KMS-11 (cell line): ENCODE data around the gene RHBDD1.
A peak's percentile ranks its signal among the peaks of the same experiment; 100 is the strongest.

Source experiments
- H2AFZ ChIP-seq: fragments of 200-600 bp; sonication (generic); 2 replicates; pipeline ENCODE4 v1.6.1; 2016; ENCODE audit warnings: antibody characterized with exemption, mixed run types, low read depth
- H3K27ac ChIP-seq: fragments of 200-600 bp; sonication (generic); 2 replicates; pipeline ENCODE4 v1.6.1; 2016; ENCODE audit warnings: mild to moderate bottlenecking, mixed run types
- H3K27me3 ChIP-seq: fragments of 200-600 bp; sonication (generic); 2 replicates; pipeline ENCODE4 v1.6.1; 2017; ENCODE audit warnings: mild to moderate bottlenecking, low read depth, mixed run types, moderate library complexity; ENCODE audit not compliant: insufficient read depth
- H3K36me3 ChIP-seq: fragments of 200-600 bp; sonication (generic); 2 replicates; pipeline ENCODE4 v1.6.1; 2017; ENCODE audit warnings: mild to moderate bottlenecking, mixed run types; ENCODE audit not compliant: insufficient read depth
- H3K4me1 ChIP-seq: fragments of 200-600 bp; sonication (generic); 2 replicates; pipeline ENCODE4 v1.6.1; 2016; ENCODE audit warnings: mild to moderate bottlenecking, low read depth, mixed run types; ENCODE audit not compliant: poor library complexity, severe bottlenecking
- H3K4me2 ChIP-seq: fragments of 200-600 bp; sonication (generic); 2 replicates; pipeline ENCODE4 v1.7.0; 2016; ENCODE audit warnings: mild to moderate bottlenecking, mixed run types
- H3K4me3 ChIP-seq: fragments of 200-600 bp; sonication (generic); IDR thresholded peaks from 2 replicates; pipeline ENCODE4 v1.6.1; 2017; ENCODE audit warnings: low read depth, low read length, mixed read lengths; ENCODE audit not compliant: insufficient read depth
- H3K79me2 ChIP-seq: fragments of 200-600 bp; sonication (generic); 2 replicates; pipeline ENCODE4 v1.6.1; 2016; ENCODE audit warnings: low read depth, mixed run types; ENCODE audit not compliant: insufficient read depth
- H3K9ac ChIP-seq: fragments of 200-600 bp; sonication (generic); 2 replicates; pipeline ENCODE4 v1.6.1; 2016; ENCODE audit warnings: mild to moderate bottlenecking, mixed run types
- H4K20me1 ChIP-seq: fragments of 200-600 bp; sonication (generic); 2 replicates; pipeline ENCODE4 v1.6.1; 2016; ENCODE audit warnings: mild to moderate bottlenecking, mixed run types; ENCODE audit not compliant: insufficient read depth
- CTCF ChIP-seq: fragments of 200-600 bp; sonication (generic); conservative IDR thresholded peaks from 2 replicates; pipeline ENCODE4 v1.6.1; 2017; ENCODE audit warnings: low read depth, mild to moderate bottlenecking, antibody characterized with exemption, low read length, moderate library complexity, mixed read lengths

RHBDD1 gene

GRCh38 chr2:226837334-226837733 lies 1.5 kb downstream of the RHBDD1 start:
- Histone ChIP-seq H3K4me2 (peak overlapping the region; percentile 87), H2AFZ (no peak overlapping the region), H3K79me2 (peaks cover 33% of the 10 kb centered on the region), H3K27me3 (no peaks in the 10 kb centered on the region), H3K36me3 (no peaks in the 10 kb centered on the region), H3K27ac (peak overlapping the region; percentile 97), H3K4me3 (no peak overlapping the region), H3K4me1 (peaks cover 29% of the 10 kb centered on the region), H4K20me1 (no peaks in the 10 kb centered on the region), H3K9ac (peak overlapping the region; percentile 86; the same call in 1 of the 2 replicates)
- no peak for TF ChIP-seq CTCF

- Histone ChIP-seq H2AFZ (no peak overlapping the region), H3K27me3 (no peaks in the 10 kb centered on the region), H3K4me1 (peaks cover 29% of the 10 kb centered on the region), H3K4me2 (peak overlapping the region; percentile 87; the same call in 1 of the 2 replicates), H3K4me3 (no peak overlapping the region), H4K20me1 (no peaks in the 10 kb centered on the region), H3K9ac (no peak overlapping the region), H3K36me3 (no peaks in the 10 kb centered on the region), H3K79me2 (peaks cover 33% of the 10 kb centered on the region), H3K27ac (peak overlapping the region; percentile 97; the same call in 1 of the 2 replicates)
- TF ChIP-seq CTCF = no peak
Observed at GRCh38 chr2:226837787-226838603, 2.1 kb downstream of the RHBDD1 start.

GRCh38 chr2:226838722-226839121 lies 2.9 kb downstream of the RHBDD1 start:
- peaks cover 26% of the 10 kb centered on the region for H3K4me1 ChIP-seq

GRCh38 chr2:226839161-226839560 lies 3.3 kb downstream of the RHBDD1 start:
- H3K27me3 ChIP-seq = no peaks in the 10 kb centered on the region
- no peaks in the 10 kb centered on the region for H4K20me1 ChIP-seq
- H3K9ac ChIP-seq = no peak overlapping the region
- no peak for TF ChIP-seq CTCF
- no peak overlapping the region for H3K4me2 ChIP-seq
- H2AFZ ChIP-seq = no peak overlapping the region
- no peak overlapping the region for H3K4me3 ChIP-seq
- no peaks in the 10 kb centered on the region for H3K36me3 ChIP-seq
- peaks cover 33% of the 10 kb centered on the region for H3K79me2 ChIP-seq
- no peak overlapping the region for H3K27ac ChIP-seq
- H3K4me1 ChIP-seq = peaks cover 23% of the 10 kb centered on the region

More at GRCh38 chr2:226838722-226839121, 2.9 kb downstream of the RHBDD1 start:
- Histone ChIP-seq H3K27me3 (no peaks in the 10 kb centered on the region), H2AFZ (no peak overlapping the region), H3K27ac (no peak overlapping the region), H4K20me1 (no peaks in the 10 kb centered on the region), H3K79me2 (peaks cover 33% of the 10 kb centered on the region), H3K36me3 (no peaks in the 10 kb centered on the region), H3K4me2 (no peak overlapping the region), H3K9ac (no peak overlapping the region), H3K4me3 (no peak overlapping the region)
- TF ChIP-seq CTCF = no peak
